NCI-H2107 treated with DMSO at 0.1 percent for 48 hours (cell line): ENCODE data around the gene IGF2BP2.
"Not testable (repeated sequence)": the region's sequence is repeated elsewhere in the genome, so short reads cannot be mapped to it uniquely, and the experiment has no call there.

Experiments
- DNase-seq: peaks from one replicate; lab custom pipeline; 2025; ENCODE audit not compliant: unreplicated experiment; lab: John Stamatoyannopoulos, UW

IGF2BP2 gene

GRCh38 chr3:185716436-185717108, 108.3 kb downstream of the IGF2BP2 start:
- no peak for DNase-seq

DNA sequence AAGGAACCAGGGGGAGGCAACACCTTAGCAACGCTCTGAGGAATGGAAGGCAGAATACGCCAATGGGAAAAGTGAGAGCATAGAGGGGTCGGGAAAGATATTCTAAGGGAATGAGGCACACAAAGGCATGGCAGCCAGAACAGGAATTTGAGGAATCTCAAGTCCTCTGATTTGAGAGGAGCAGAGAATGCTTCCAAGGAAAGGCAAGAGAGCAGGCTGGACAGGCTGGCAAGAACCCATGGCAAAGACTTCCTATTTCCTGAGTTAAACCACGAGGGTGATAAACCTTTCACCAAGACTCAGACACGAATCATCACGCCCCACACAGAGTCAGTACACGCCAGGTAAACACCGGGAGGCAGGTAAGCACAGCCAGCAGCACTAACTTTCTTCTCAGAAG, 109.8 kb downstream of the IGF2BP2 start:
- no peak for DNase-seq

- DNase-seq = no peak
Observed at GRCh38 chr3:185714085-185714484, 110.8 kb downstream of the IGF2BP2 start.

DNA sequence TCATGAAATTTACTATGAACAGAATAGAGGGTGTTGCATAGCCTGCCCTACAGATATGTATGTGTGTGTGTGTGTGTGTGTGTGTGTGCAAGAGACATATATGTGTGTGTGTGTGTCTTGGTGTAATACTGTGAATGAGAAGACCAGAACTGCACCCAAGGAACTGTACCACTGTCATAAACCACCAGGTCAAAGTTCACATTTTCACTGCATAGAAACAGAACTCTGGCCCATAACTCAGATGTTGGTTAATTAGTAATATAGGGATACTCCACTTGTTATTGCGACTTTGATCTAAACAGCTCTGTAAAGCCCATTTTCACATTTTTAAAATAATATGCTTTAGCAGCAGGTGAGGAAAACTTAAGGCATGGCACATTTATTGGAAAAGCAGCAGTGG, 111.8 kb downstream of the IGF2BP2 start:
- no peak for DNase-seq

- no peak for DNase-seq
Observed at GRCh38 chr3:185712337-185712736, 112.5 kb downstream of the IGF2BP2 start.

DNA sequence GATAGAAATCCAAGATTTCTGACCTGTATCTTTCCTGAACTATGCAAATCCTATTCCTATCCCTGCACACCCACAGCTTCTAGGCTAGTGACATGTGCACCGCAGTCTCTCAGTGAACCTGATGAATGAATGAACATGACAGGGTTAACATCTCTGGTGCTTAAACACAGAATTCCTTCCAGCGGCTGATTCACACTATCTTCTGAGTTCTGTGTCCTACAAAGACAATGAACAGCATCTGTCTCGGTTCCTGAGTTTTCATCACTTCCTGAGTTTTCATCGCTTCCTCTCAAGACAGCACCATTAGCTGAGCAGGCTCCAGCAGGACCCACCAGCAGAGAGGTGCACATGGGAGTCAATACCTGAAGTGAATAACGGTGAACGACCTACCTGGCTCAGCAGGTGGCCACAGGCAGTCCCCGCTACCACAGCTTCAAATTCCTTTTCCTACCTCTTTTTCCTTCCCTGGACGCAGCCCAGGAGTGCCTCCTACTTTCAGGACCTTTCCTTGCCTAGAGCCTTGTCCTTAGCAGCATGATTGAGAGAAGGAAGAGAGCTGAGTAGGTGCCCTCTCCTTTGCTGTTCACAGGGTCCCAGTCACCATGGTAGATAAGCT, 113.5 kb downstream of the IGF2BP2 start:
- DNase-seq = no peak

DNA sequence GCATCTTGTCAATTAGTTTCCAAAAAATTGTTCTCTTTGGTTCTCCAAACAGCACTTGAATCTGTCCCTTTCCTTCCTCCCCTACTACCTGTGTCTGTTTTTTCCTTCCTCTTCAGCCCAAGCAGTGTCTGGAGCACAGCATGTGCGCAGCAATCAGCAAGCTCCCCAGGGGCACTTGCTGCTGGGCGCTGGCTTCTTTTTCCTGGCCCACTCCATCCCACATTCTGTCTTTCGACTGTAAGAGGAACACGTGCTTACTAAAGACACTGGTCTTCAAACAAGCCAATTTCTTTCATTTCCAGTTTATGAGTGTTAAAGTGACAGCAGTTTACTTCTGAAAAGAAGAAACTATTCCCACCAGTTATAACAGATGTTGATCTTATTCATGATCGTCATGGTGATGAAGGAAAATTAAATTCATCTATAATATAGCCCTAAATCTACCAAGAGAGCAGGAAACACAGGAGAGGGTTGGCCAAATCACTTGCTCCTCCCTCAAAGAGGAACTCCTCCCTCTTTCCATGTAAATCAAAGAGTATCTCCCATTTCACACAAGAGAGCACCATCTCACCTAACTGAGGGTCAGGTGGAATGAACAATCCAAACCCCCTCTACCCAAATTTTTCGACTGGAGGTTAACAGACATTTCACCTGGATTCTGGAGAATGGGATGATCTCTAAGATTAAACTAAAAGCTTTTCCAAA, 115.4 kb downstream of the IGF2BP2 start:
- peak; percentile 24 for DNase-seq

DNA sequence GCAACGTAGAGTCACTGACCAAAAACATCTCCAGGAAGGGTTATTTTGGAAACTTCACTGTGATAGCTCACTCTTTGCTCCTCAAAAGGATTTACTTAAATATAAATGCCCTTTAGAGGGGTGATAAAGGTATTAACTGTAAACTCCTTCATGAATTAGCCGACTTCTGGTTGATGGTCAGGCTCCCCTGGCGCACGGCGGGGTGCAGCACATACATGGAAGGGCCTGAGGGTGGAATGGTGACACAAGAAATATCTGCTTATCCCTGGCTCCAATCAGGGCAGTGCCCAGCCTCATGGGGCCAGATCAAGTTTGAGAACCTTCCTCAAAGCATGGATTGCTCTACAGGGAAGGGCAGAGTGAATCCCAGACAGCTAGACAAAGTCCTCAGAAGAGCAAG, 116.5 kb downstream of the IGF2BP2 start:
- no peak for DNase-seq

- no peak for DNase-seq
Observed at GRCh38 chr3:185705498-185705897, 119.3 kb downstream of the IGF2BP2 start.

DNA sequence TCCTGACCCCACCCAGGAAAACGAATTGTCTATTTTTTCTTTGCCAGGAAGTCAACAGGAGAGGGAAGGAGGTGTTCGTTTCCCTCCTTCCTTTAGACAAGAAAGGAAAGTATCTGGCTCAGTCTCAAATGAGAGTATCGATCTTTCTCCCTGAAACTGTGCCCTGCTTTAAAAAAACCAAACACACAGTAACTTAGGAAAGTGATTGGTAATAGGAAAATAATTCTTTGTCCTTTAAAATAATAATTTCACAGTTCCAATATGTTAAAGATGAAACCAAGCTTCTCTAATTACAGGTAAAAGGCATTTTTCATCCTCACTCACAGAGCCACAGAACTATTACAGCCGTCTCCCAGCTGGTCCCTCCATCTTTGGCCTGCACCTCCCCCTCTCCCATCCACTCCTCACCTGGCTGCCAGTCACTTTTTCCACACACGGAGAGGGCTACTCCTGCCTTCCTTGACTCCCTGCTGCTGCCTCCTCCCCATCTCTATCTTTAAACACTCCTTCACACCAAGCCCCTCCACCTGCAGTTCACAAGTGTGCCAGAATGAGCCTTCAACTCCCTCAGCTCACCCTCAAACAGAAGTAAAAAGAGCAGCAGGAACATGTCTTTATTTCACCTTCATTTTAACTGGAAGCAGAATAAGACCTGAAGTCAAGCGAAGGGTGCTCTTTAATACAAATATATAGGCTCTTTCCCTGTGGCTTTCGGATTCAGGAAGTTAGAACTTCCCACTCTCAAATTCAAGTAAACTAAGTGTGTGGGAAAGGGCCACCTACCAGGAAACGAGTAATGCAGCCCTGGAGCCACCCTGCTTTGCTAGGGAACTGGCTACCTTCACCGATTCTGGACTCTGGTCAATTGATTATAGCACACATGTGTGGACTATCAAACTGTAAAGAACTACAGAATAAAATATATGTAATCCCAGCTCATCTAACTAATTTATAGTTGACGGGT, 122.3 kb downstream of the IGF2BP2 start:
- DNase-seq = peak; percentile 84

DNA sequence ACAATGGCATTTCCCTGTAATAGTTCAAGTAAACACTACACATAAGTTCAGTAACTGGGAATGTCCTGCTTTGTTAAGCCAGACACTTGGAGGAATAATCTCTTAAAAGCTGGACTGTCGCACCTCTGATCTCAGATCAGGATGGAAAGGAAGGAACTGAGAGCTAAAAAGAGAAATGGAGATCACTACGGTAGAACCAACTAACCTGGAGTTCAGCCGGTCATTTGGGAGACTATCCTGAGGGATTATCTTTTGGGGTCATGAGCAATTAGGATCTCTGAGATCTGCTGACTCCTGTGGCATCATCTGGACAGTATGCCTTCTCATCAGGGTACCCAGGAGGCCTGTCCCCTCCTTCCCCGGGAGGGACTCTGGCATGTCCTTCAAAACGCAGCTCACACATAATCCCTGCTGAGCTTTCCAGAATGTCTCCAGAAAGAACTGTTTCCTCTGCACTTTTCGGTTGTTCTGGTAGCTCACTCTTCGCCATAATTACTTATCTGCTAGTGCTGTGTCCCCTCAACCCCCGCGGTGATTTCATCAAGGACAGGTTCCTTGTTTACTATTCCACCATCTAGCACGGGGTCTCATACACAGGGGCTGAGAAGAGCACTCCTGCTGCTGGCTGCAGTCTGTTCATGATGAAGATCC, 123.1 kb downstream of the IGF2BP2 start:
- DNase-seq = peak; percentile 75

DNA sequence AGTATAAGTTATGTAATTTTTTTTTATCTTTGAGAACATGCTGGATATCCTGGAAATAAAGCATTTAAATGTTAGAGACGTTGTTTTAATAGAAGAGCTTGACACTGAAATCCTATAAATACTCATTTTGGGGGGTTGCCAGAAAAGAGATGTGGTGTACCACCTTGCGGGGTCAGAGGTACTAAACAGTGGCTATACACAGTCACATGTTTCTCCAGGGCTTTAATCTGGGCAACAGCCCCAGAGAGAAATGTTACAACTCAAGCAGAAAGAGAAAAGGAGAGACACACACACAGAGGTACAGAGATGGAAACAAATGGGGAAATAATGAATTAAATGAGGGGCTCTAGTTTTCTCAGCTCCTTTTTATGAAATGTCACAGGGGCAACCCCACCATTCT, 124.9 kb downstream of the IGF2BP2 start:
- no peak for DNase-seq

GRCh38 chr3:185697228-185697627, 127.6 kb downstream of the IGF2BP2 start:
- not testable (repeated sequence) for DNase-seq

GRCh38 chr3:185696039-185696438, 128.8 kb downstream of the IGF2BP2 start:
- no peak for DNase-seq

DNA sequence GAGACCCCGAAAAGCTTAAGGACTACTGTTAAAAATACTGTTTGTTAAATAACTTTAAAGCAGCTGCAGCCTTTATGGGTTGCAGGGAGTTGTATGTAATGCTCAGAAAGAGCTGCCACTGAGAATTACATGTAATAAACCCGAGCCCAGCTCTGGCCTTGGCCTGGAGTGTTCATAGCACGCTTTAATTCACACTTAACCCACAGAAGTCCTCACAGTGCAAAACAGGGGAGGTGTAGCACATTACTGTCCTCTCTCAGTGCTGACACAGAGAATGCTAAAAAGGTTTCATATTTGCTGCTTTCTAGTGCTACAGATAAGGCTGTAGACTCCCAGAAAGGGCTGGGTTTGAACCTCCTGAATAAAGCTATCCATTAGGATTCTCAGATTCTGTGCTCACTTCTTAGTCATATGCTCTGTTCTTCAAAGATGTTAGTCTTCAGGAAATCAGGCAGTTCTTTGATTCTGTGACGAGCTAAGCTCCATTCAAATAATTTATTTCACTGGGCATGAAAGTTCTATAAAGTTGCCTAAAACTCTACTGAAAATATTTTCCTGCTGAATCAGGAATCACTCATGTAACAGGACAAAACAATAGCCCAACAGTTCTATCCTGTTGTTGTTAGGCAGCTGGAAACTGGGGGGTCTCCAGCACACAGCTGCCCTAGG, 130.7 kb downstream of the IGF2BP2 start:
- DNase-seq = no peak

GRCh38 chr3:185691622-185692021, 133.2 kb downstream of the IGF2BP2 start:
- no peak for DNase-seq

GRCh38 chr3:185687271-185687878, 137.5 kb downstream of the IGF2BP2 start:
- no peak for DNase-seq

- DNase-seq = no peak
Observed at GRCh38 chr3:185685231-185686035, 139.4 kb downstream of the IGF2BP2 start.

DNA sequence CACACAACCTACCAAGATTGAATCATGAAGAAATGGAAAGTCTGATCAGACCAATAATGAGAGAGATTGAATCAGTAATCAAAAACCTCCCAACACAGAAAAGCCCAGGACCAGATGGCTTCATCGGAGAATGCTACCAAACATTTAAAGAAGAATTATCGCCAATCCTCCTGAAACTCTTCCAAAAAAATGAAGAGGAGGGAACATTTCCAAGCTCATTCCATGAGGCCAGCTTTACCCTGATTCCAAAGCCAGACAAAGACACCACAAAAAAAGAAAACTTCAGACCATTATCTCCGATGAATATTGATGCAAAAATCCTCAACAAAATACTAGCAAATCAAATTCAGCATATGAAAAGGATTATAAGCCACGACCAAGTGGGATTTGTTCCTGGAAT, 144.6 kb downstream of the IGF2BP2 start:
- no peak for DNase-seq
